Activated CD4-positive, alpha-beta T cell treated with anti-CD3 and anti-CD28 coated beads for 48 hours (primary cell): ENCODE data around the gene ING5.
A peak's percentile ranks its signal among the peaks of the same experiment; 100 is the strongest.
"Not testable (repeated sequence)": the region's sequence is repeated elsewhere in the genome, so short reads cannot be mapped to it uniquely, and the experiment has no call there.

Source experiments
- DNase-seq: peaks from one replicate; pipeline ENCODE4 v3.0.0-alpha.2; 2020

Gene ING5

GRCh38 chr2:241743008-241743407 lies 41.2 kb downstream of the ING5 start:
- not testable (repeated sequence) for DNase-seq

- DNase-seq, result no peak
Measured at GRCh38 chr2:241743620-241744019, 41.8 kb downstream of the ING5 start.

GRCh38 chr2:241744028-241744754 lies 42.4 kb downstream of the ING5 start:
- DNase-seq, result no peak

GRCh38 chr2:241745276-241745675 lies 43.4 kb downstream of the ING5 start:
- no peak for DNase-seq

GRCh38 chr2:241746084-241746483 lies 44.2 kb downstream of the ING5 start:
- no peak for DNase-seq

GRCh38 chr2:241748468-241749256 lies 46.8 kb downstream of the ING5 start:
- DNase-seq, result no peak

GRCh38 chr2:241750076-241750840 lies 48.4 kb downstream of the ING5 start:
- no peak for DNase-seq

GRCh38 chr2:241751152-241751551 lies 49.3 kb downstream of the ING5 start:
- DNase-seq, result no peak

- DNase-seq, result no peak
Measured at GRCh38 chr2:241751776-241752175, 49.9 kb downstream of the ING5 start.

- no peak for DNase-seq
Measured at GRCh38 chr2:241752253-241752652, 50.4 kb downstream of the ING5 start.

- DNase-seq, result no peak
Measured at GRCh38 chr2:241752689-241753276, 50.9 kb downstream of the ING5 start.

- DNase-seq, result no peak
Measured at GRCh38 chr2:241753493-241753892, 51.7 kb downstream of the ING5 start.

GRCh38 chr2:241754042-241754441 lies 52.2 kb downstream of the ING5 start:
- DNase-seq, result no peak

GRCh38 chr2:241755166-241755565 lies 53.3 kb downstream of the ING5 start:
- no peak for DNase-seq

- DNase-seq, result no peak
Measured at GRCh38 chr2:241755777-241756176, 53.9 kb downstream of the ING5 start.

- no peak for DNase-seq
Measured at GRCh38 chr2:241759067-241759807, 57.4 kb downstream of the ING5 start.

GRCh38 chr2:241759893-241760292 lies 58.1 kb downstream of the ING5 start:
- not testable (repeated sequence) for DNase-seq

- DNase-seq, result peak; percentile 21
Measured at GRCh38 chr2:241760301-241760771, 58.5 kb downstream of the ING5 start.

GRCh38 chr2:241762321-241762932 lies 60.6 kb downstream of the ING5 start:
- peak; percentile 2 for DNase-seq

GRCh38 chr2:241762933-241763369 lies 61.1 kb downstream of the ING5 start:
- peak; percentile 43 for DNase-seq

GRCh38 chr2:241763551-241764274 lies 61.9 kb downstream of the ING5 start:
- peak; percentile 2 for DNase-seq
